GM21717 (cell line): Measurements from ENCODE around the gene LGALS9.
"Not testable (repeated sequence)": the region's sequence is repeated elsewhere in the genome, so short reads cannot be mapped to it uniquely, and the experiment has no call there.

Source experiments
- ATAC-seq: cut with Tn5 transposase; IDR thresholded peaks from one replicate; pipeline ENCODE4 v1.9.1; 2021; ENCODE audit warnings: mild to moderate bottlenecking, moderate library complexity; ENCODE audit not compliant: unreplicated experiment

The LGALS9 gene

GRCh38 chr17:27671591-27671910, 40.6 kb downstream of the LGALS9 start:
- ATAC-seq: no peak

GRCh38 chr17:27671977-27672480, 41.0 kb downstream of the LGALS9 start:
- ATAC-seq: not testable (repeated sequence)

- no peak for ATAC-seq
Measured at GRCh38 chr17:27674335-27674734, 43.3 kb downstream of the LGALS9 start.

GRCh38 chr17:27677191-27677590, 46.2 kb downstream of the LGALS9 start:
- ATAC-seq: no peak

- not testable (repeated sequence) for ATAC-seq
Measured at GRCh38 chr17:27686322-27686721, 55.3 kb downstream of the LGALS9 start.

GRCh38 chr17:27690882-27691281, 59.9 kb downstream of the LGALS9 start:
- ATAC-seq: no peak

- ATAC-seq: not testable (repeated sequence)
Measured at GRCh38 chr17:27695254-27695814, 64.3 kb downstream of the LGALS9 start.
